HG03565 (cell line): ENCODE measurements around the gene GGACT.

Experiments
- ATAC-seq: cut with Tn5 transposase; IDR thresholded peaks from one replicate; pipeline ENCODE4 v1.9.1; 2021; ENCODE audit warnings: mild to moderate bottlenecking, moderate library complexity; ENCODE audit not compliant: unreplicated experiment

GGACT gene

GRCh38 chr13:100560498-100561157 lies 28.0 kb downstream of the GGACT start:
- ATAC-seq = no peak

GRCh38 chr13:100559886-100560285 lies 28.7 kb downstream of the GGACT start:
- no peak for ATAC-seq

- ATAC-seq = no peak
These were observed 35.8 kb downstream of the GGACT start for GRCh38 chr13:100552755-100553154.

GRCh38 chr13:100549316-100549715 lies 39.3 kb downstream of the GGACT start:
- no peak for ATAC-seq

- ATAC-seq = no peak
These were observed 40.8 kb downstream of the GGACT start for GRCh38 chr13:100547791-100548201.

GRCh38 chr13:100546713-100547405 lies 41.7 kb downstream of the GGACT start:
- ATAC-seq = no peak

- ATAC-seq = no peak
These were observed 42.9 kb downstream of the GGACT start for GRCh38 chr13:100545684-100546061.

- ATAC-seq = no peak
These were observed 43.5 kb downstream of the GGACT start for GRCh38 chr13:100544866-100545683.

GRCh38 chr13:100543872-100544602 lies 44.6 kb downstream of the GGACT start:
- ATAC-seq = no peak

- peak; percentile 95 for ATAC-seq
These were observed 45.8 kb downstream of the GGACT start for GRCh38 chr13:100542826-100543156.

- ATAC-seq = no peak
These were observed 46.4 kb downstream of the GGACT start for GRCh38 chr13:100541897-100542825.

GRCh38 chr13:100540621-100541020 lies 48.0 kb downstream of the GGACT start:
- no peak for ATAC-seq

- ATAC-seq = no peak
These were observed 50.6 kb downstream of the GGACT start for GRCh38 chr13:100537951-100538462.

- no peak for ATAC-seq
These were observed 51.1 kb downstream of the GGACT start for GRCh38 chr13:100537486-100537885.

GRCh38 chr13:100536643-100537180 lies 51.9 kb downstream of the GGACT start:
- no peak for ATAC-seq

GRCh38 chr13:100535426-100536135 lies 53.0 kb downstream of the GGACT start:
- ATAC-seq = no peak

GRCh38 chr13:100534911-100535310 lies 53.7 kb downstream of the GGACT start:
- ATAC-seq = no peak

- ATAC-seq = no peak
These were observed 54.3 kb downstream of the GGACT start for GRCh38 chr13:100534147-100534843.
